SKM-1 treated with dmso at 0.1 percent for 144 hours (cell line): ENCODE data around the gene BICD2.

Source experiments
- DNase-seq: peaks from one replicate; lab custom pipeline; 2025; ENCODE audit not compliant: unreplicated experiment; lab: John Stamatoyannopoulos, UW

The BICD2 gene

GRCh38 chr9:92749071-92749933, 15.3 kb downstream of the BICD2 start:
- no peak for DNase-seq

GRCh38 chr9:92748233-92748497, 16.5 kb downstream of the BICD2 start:
- DNase-seq, result no peak

- DNase-seq, result no peak
Measured at GRCh38 chr9:92747459-92748232, 17.0 kb downstream of the BICD2 start.

GRCh38 chr9:92746567-92747458, 17.8 kb downstream of the BICD2 start:
- DNase-seq, result no peak

DNA sequence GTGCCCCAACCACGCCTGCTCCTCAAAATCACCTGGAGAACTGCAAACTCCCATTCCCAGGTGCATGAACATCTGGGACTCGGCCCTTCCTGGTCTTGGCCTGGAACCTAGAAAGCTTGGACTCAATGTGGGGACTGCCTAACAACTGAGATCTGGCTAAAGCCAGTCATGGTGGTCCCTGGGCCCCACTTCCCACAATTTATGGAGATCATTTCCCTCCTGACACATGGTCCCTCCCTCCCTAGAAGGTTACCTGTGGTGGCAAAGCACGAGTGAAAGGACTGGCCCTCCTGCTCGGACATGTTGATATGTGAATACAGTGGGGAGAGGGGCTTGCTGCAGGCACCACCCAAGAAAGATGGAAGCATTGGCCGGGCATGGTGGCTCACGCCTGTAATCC, 18.8 kb downstream of the BICD2 start:
- DNase-seq, result no peak

GRCh38 chr9:92745331-92745730, 19.3 kb downstream of the BICD2 start:
- DNase-seq, result no peak

GRCh38 chr9:92740969-92741368, 23.7 kb downstream of the BICD2 start:
- no peak for DNase-seq

- peak; percentile 23 for DNase-seq
Measured at GRCh38 chr9:92740446-92740961, 24.1 kb downstream of the BICD2 start.

GRCh38 chr9:92740009-92740408, 24.6 kb downstream of the BICD2 start:
- DNase-seq, result no peak

DNA sequence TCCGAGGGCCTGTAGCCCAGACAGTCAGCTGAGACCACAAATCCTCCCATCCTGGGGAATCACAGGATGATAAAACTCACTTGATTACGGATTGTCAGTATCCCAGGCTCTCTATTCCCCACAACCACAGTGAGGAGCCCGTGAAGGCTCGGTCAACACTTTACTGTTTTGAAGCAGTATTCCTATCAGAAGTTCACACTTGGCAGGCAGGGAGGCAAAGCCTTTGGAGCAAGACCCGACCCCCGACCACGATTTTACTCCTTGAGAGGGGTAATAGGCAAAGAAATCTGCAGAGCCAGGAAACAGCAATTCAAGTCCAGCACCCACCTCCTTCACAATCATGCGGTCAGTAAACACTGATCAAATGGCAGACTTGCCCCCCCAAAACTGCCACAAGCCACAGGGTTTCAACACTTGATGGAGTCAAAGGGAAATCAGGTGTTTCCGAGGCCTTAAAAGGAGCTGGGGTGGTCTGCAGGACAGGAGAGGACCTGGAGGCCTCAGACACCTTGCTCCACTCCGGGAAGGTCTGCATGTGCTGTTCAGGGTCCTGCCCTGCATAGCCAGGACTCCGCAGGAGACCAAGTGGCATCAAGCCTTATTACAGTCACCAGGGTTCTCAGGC, 25.2 kb downstream of the BICD2 start:
- no peak for DNase-seq

DNA sequence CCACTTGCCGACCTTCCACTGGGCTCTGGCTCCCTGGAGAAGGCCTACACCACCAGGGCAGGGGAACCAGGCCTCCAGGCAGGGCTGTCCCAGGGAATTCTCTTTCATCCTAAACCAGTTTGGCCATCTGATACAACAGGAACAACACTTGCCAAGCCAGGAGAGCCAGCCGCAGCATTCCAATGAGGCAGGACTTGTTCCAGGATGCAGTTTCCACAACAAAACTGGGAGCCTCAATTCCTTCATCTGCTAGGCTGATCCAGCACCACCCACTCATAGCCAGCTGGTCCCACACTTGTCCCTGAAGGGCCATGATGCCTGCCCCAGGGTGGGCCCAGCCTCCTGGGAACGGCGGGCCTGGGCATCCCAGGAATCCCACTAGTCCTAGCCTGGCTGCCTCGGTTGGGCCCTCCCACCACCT, 26.0 kb downstream of the BICD2 start:
- no peak for DNase-seq

- no peak for DNase-seq
Measured at GRCh38 chr9:92737611-92738299, 26.9 kb downstream of the BICD2 start.

- no peak for DNase-seq
Measured at GRCh38 chr9:92737216-92737606, 27.4 kb downstream of the BICD2 start.

DNA sequence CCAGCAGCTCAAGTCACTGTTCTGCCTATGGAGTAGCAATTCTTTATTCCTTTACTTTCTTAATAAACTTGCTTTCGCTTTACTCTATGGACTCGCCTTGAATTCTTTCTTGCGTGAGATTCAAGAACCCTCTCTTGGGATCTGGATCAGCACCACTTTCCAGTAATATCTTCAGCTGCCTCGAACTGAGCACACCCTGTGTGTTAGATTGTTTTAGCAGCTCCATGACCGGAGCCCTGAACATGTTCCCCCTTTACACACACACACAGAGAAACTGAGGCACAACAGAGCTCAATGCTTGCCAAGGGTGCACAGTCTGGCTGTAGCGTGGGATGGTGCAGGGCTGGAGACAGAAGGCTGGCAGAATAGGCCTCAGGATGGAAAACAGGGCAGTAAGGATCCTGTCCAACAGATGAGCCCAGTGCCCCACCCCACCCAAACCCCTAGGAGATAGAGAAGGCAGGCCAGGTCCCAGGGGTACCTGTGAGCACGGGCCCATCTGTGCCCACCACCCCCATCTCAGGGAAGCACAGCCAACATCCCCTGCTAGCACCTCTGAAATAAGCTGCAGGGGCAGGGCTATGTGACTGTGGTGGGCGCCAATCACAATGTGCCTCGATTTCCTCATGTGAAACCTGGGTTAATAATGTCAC, 27.9 kb downstream of the BICD2 start:
- DNase-seq, result no peak

GRCh38 chr9:92735636-92736562, 28.7 kb downstream of the BICD2 start:
- no peak for DNase-seq

- no peak for DNase-seq
Measured at GRCh38 chr9:92734931-92735635, 29.6 kb downstream of the BICD2 start.

- no peak for DNase-seq
Measured at GRCh38 chr9:92730897-92731296, 33.7 kb downstream of the BICD2 start.

DNA sequence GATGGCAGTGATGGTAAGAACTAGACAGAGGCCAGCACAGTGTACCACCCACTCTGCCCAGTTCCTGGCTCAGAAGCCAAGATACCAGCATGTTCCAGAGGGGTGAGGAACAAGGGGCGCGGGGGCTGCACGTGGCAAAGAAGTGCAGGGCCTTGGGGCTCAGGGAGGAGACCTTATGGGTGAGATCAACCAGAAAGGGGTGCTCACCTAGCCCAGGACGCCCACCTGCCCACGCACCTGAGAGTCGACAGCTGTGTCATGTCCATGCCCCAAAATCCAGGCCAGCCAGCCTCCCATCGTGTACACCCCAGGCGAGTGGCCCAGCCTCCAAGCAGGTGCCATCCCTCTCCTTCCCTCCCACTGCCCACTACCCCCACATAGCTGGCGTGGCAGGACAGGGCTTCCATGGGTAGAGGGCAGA, 34.9 kb downstream of the BICD2 start:
- no peak for DNase-seq
